Melanocyte of skin (primary cell): ENCODE data around the gene CXXC5. TPM values are rescaled to one million over a fixed set of nuclear protein-coding genes. Genes with fewer than 3 reads are reported as not detected.

Experiments used
- small RNA-seq, 2 donors: library from RNA; depleted of rRNA; stranded (forward); fragments of <200 nt; gene quantifications; one replicate each; pipeline ENCODE3, GENCODE V24; 2012
- total RNA-seq, 2 donors: library from RNA; depleted of rRNA; stranded (reverse); fragments of >200 nt; gene quantifications; 2 replicates each; pipeline ENCODE4 v1.2.3, GENCODE V29; 2012

The CXXC5 gene
- 1 to 10 TPM; 7.0 to 7.2 TPM for total RNA-seq

DNA sequence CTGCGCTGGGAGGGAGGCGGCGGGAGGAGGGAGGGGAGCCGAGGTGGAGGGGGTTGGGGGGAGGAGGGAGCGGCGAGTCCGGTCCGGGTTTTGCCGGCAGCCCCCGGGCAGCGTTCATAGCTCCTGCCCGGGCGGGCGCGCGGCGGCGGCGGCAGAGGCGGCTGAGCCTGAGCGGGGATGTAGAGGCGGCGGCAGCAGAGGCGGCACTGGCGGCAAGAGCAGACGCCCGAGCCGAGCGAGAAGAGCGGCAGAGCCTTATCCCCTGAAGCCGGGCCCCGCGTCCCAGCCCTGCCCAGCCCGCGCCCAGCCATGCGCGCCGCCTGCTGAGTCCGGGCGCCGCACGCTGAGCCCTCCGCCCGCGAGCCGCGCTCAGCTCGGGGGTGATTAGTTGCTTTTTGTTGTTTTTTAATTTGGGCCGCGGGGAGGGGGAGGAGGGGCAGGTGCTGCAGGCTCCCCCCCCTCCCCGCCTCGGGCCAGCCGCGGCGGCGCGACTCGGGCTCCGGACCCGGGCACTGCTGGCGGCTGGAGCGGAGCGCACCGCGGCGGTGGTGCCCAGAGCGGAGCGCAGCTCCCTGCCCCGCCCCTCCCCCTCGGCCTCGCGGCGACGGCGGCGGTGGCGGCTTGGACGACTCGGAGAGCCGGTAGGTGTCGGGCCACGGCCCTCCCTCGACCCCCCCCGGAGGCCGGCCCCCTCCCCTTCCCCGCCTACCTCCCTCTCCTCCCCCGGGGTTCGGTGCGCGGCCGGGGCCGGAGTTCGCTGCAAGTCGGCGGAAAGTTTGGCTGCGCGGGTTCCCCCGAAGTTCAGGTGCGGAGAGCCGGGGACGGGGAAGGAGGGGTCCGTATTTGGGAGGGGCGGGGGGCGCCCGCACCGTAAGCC is at the start of gene CXXC5:
Gene CXXC5 (plus strand): TSS at position 145 of the 877 bp plus-strand sequence. CDS start 32,175 bp downstream, outside the sequence.

Small RNA genes lying within 50 kb of the gene (small RNA-seq; reads per million reads assigned to genes)
- 0 reads per million in 2 donors for gene RNU6-236P

Other genes starting within 250 kb of the CXXC5 start
- 1 to 10 TPM; 3.8 to 4.3 TPM for gene SPATA24, start 244.3 kb upstream of the CXXC5 start, total RNA-seq
- 1 to 10 TPM; 8.6 to 9.3 TPM for gene DNAJC18, start 208.8 kb upstream of the CXXC5 start, total RNA-seq
- gene ECSCR, start 185.6 kb upstream of the CXXC5 start, total RNA-seq: not detected
- under 1 TPM in 1 of 2 donors, not detected in 1; under 0.01 TPM for gene SMIM33, start 177.3 kb upstream of the CXXC5 start, total RNA-seq
- 10 to 100 TPM; 17.2 to 28.6 TPM for gene STING1, start 165.6 kb upstream of the CXXC5 start, total RNA-seq
- 10 to 100 TPM; 60.2 to 67.6 TPM for gene UBE2D2, start 87.0 kb upstream of the CXXC5 start, total RNA-seq
- gene PSD2, start 147.5 kb downstream of the CXXC5 start, total RNA-seq: under 1 TPM; under 0.01 TPM